IMR-90 (cell line): ENCODE results near the gene PPIA. TPM values are rescaled to one million over a fixed set of nuclear protein-coding genes. Genes with fewer than 3 reads are reported as not detected.

Experiments used
- ATAC-seq: fragments of 200-7000 bp; cut with Tn5 transposase; 2 replicates; pipeline ENCODE4 v1.9.1; 2020; ENCODE audit warnings: low read depth, mild to moderate bottlenecking, moderate library complexity
- BruUV-seq: library from RNA; stranded (reverse); fragments of 400-500 nt; replicated peaks from 2 replicates; lab custom pipeline; 2021; lab: Mats Ljungman, UMichigan
- CTCF ChIA-PET: fragments of 300-600 bp; formaldehyde crosslinking; extraction: SDS; loops from one replicate; lab custom pipeline; 2021; ENCODE audit warnings: antibody characterized with exemption; lab: Yijun Ruan, JAX
- POLR2A ChIA-PET: fragments of 300-600 bp; sonication (Branson Sonifier 250); formaldehyde crosslinking; loops from one replicate; lab custom pipeline; 2022; ENCODE audit warnings: antibody characterized with exemption; ENCODE audit not compliant: unreplicated experiment; lab: Charles Lee
- DNase-seq: peaks from one replicate; pipeline ENCODE4 v3.0.0; 2013
- H2AFZ ChIP-seq: replicated peaks from 2 replicates; pipeline ENCODE3; 2013; ENCODE audit warnings: low read length, mild to moderate bottlenecking; ENCODE audit not compliant: poor library complexity
- H2AK5ac ChIP-seq: 2 replicates; pipeline ENCODE4 v1.6.1; 2013; ENCODE audit warnings: low read depth, low read length, inconsistent platforms
- H2AK9ac ChIP-seq: replicated peaks from 2 replicates; pipeline ENCODE3; 2013; ENCODE audit warnings: mild to moderate bottlenecking, low read depth, low read length, moderate library complexity; ENCODE audit not compliant: poor library complexity
- H2BK120ac ChIP-seq: 2 replicates; pipeline ENCODE4 v1.6.1; 2013; ENCODE audit warnings: low read depth, low read length, inconsistent platforms
- H2BK15ac ChIP-seq: 3 replicates; pipeline ENCODE4 v1.6.1; 2013; ENCODE audit warnings: low read depth, low read length, inconsistent platforms
- H2BK20ac ChIP-seq: 2 replicates; pipeline ENCODE4 v1.6.1; 2013; ENCODE audit warnings: low read depth, mild to moderate bottlenecking, inconsistent platforms, low read length, moderate library complexity
- H2BK5ac ChIP-seq: 2 replicates; pipeline ENCODE4 v1.6.1; 2013; ENCODE audit warnings: mild to moderate bottlenecking, low read depth, low read length, inconsistent platforms; ENCODE audit not compliant: poor library complexity, severe bottlenecking
- H3K14ac ChIP-seq: replicated peaks from 2 replicates; pipeline ENCODE4 v1.6.1; 2013; ENCODE audit warnings: low read depth, low read length, inconsistent platforms
- H3K18ac ChIP-seq: 2 replicates; pipeline ENCODE4 v1.6.1; 2013; ENCODE audit warnings: low read depth, low read length, control low read depth
- H3K23ac ChIP-seq: 2 replicates; pipeline ENCODE4 v1.6.1; 2013; ENCODE audit warnings: low read depth, low read length, inconsistent platforms
- H3K27ac ChIP-seq: 2 replicates; pipeline ENCODE4 v1.5.1; 2013; ENCODE audit warnings: mild to moderate bottlenecking, control low read depth, low read length; ENCODE audit not compliant: insufficient read depth
- H3K27me3 ChIP-seq: 2 replicates; pipeline ENCODE4 v1.6.1; 2013; ENCODE audit warnings: low read length; ENCODE audit not compliant: control insufficient read depth, insufficient read depth
- H3K36me3 ChIP-seq: 2 replicates; pipeline ENCODE4 v1.6.1; 2013; ENCODE audit warnings: low read length, mixed read lengths; ENCODE audit not compliant: control insufficient read depth, insufficient read depth
- H3K4ac ChIP-seq: 2 replicates; pipeline ENCODE4 v1.6.1; 2013; ENCODE audit warnings: low read depth, low read length, inconsistent platforms
- H3K4me1 ChIP-seq: 2 replicates; pipeline ENCODE4 v1.6.1; 2013; ENCODE audit warnings: low read length, mixed read lengths; ENCODE audit not compliant: control insufficient read depth, insufficient read depth
- H3K4me2 ChIP-seq: 2 replicates; pipeline ENCODE4 v1.6.1; 2013; ENCODE audit warnings: low read depth, mild to moderate bottlenecking, control low read depth, low read length, moderate library complexity
- H3K4me3 ChIP-seq: 2 replicates; pipeline ENCODE4 v1.5.1; 2013; ENCODE audit warnings: low read depth, mild to moderate bottlenecking, control low read depth, low read length, moderate library complexity; ENCODE audit not compliant: insufficient read depth
- H3K56ac ChIP-seq: 2 replicates; pipeline ENCODE4 v1.6.1; 2013; ENCODE audit warnings: low read length, inconsistent platforms; ENCODE audit not compliant: insufficient read depth; ENCODE audit errors: extremely low read depth
- H3K79me1 ChIP-seq, 2 experiments: 2 replicates each; pipeline ENCODE4 v1.6.1; 2013; ENCODE audit warnings: low read length in 2 of 2, inconsistent platforms in 1 of 2, low read depth in 1 of 2
- H3K9ac ChIP-seq: 2 replicates; pipeline ENCODE4 v1.6.1; 2013; ENCODE audit warnings: low read depth, low read length, control low read depth
- H3K9me1 ChIP-seq: 2 replicates; pipeline ENCODE4 v1.6.1; 2013; ENCODE audit warnings: low read length, inconsistent platforms; ENCODE audit not compliant: insufficient read depth
- H3K9me3 ChIP-seq: 2 replicates; pipeline ENCODE4 v1.6.1; 2013; ENCODE audit warnings: low read length; ENCODE audit not compliant: control insufficient read depth, insufficient read depth
- H4K20me1 ChIP-seq: 2 replicates; pipeline ENCODE4 v1.6.1; 2013; ENCODE audit warnings: low read length, inconsistent platforms; ENCODE audit not compliant: insufficient read depth
- H4K5ac ChIP-seq: 2 replicates; pipeline ENCODE4 v1.6.1; 2013; ENCODE audit warnings: mild to moderate bottlenecking, low read depth, low read length, control low read depth
- H4K8ac ChIP-seq, 2 experiments: 2 replicates each; pipeline ENCODE4 v1.6.1; 2013; ENCODE audit warnings: low read depth in 2 of 2, low read length in 2 of 2, control low read depth in 1 of 2, inconsistent platforms in 1 of 2
- H4K91ac ChIP-seq: 2 replicates; pipeline ENCODE4 v1.6.1; 2013; ENCODE audit warnings: low read depth, low read length, inconsistent platforms; ENCODE audit not compliant: insufficient read depth
- BHLHE40 ChIP-seq: fragments of 150-350 bp; IDR thresholded peaks from 2 replicates; pipeline ENCODE4 v1.6.1; 2016; ENCODE audit warnings: mild to moderate bottlenecking, low read depth, low read length
- CEBPB ChIP-seq: IDR thresholded peaks from 2 replicates; pipeline ENCODE4 v1.6.1; 2012; ENCODE audit warnings: low read depth, low read length, improper control_type of control experiment
- CTCF ChIP-seq: conservative IDR thresholded peaks from 2 replicates; pipeline ENCODE4 v1.5.1; 2012; ENCODE audit warnings: mild to moderate bottlenecking, low read depth, low read length, improper control_type of control experiment
- ELK1 ChIP-seq: fragments of 150-350 bp; IDR thresholded peaks from 2 replicates; pipeline ENCODE4 v1.6.1; 2016; ENCODE audit warnings: low read depth, mild to moderate bottlenecking, low read length, moderate library complexity, borderline replicate concordance
- FOS ChIP-seq: fragments of 150-350 bp; IDR thresholded peaks from 2 replicates; pipeline ENCODE4 v1.6.1; 2016; ENCODE audit warnings: low read depth, low read length
- MAFK ChIP-seq: IDR thresholded peaks from 2 replicates; pipeline ENCODE4 v1.6.1; 2012; ENCODE audit warnings: low read depth, low read length, improper control_type of control experiment
- MAZ ChIP-seq: IDR thresholded peaks from 2 replicates; pipeline ENCODE4 v1.6.1; 2012; ENCODE audit warnings: low read depth, mild to moderate bottlenecking, low read length, improper control_type of control experiment, moderate library complexity, borderline replicate concordance
- MXI1 ChIP-seq: IDR thresholded peaks from 2 replicates; pipeline ENCODE4 v1.6.1; 2012; ENCODE audit warnings: low read depth, mild to moderate bottlenecking, low read length, moderate library complexity, borderline replicate concordance
- POLR2A ChIP-seq: IDR thresholded peaks from 2 replicates; pipeline ENCODE4 v1.6.1; 2012; ENCODE audit warnings: mild to moderate bottlenecking, low read depth, low read length
- RAD21 ChIP-seq: IDR thresholded peaks from 2 replicates; pipeline ENCODE4 v1.6.1; 2012; ENCODE audit warnings: low read length, improper control_type of control experiment
- RCOR1 ChIP-seq: IDR thresholded peaks from 2 replicates; pipeline ENCODE4 v1.6.1; 2012; ENCODE audit warnings: mild to moderate bottlenecking, low read length, improper control_type of control experiment; ENCODE audit not compliant: insufficient replicate concordance
- RFX5 ChIP-seq: IDR thresholded peaks from 2 replicates; pipeline ENCODE4 v1.8.0; 2012; ENCODE audit warnings: low read depth, mild to moderate bottlenecking, low read length, moderate library complexity
- SMC3 ChIP-seq: fragments of 150-350 bp; IDR thresholded peaks from 2 replicates; pipeline ENCODE4 v1.6.1; 2016; ENCODE audit warnings: low read depth, mild to moderate bottlenecking, antibody characterized with exemption, low read length, moderate library complexity
- WGBS, 2 experiments: methylation state at CpG; one replicate each; pipeline versions ENCODE4 v1.1.5 to v1.1.7; 2013; ENCODE audit warnings: missing lambda C conversion rate in 2 of 2; ENCODE audit not compliant: insufficient read length in 1 of 2; ENCODE audit errors: extremely low coverage in 2 of 2; 5-methylcytosine and 5-hydroxymethylcytosine counted together
- dilution Hi-C: fragments of 300-500 bp; cut with HindIII; formaldehyde crosslinking; loops from one replicate; pipeline ENCODE4 v1.14.3; 2018; ENCODE audit warnings: low sequenced_read_pairs; ENCODE audit not compliant: unreplicated experiment
- in situ Hi-C: fragments of 300-500 bp; cut with MboI; formaldehyde crosslinking; loops from 3 replicates; pipeline ENCODE4 v1.14.3; 2019; ENCODE audit warnings: low sequenced_read_pairs, inconsistent platforms, mixed read lengths
- intact Hi-C: fragments of 100-400 bp; cut with micrococcal nuclease; formaldehyde crosslinking; loops from 2 replicates; pipeline ENCODE4 v1.10.0; 2022
- polyA plus RNA-seq, 3 experiments: library from polyadenylated mRNA; depleted of rRNA; stranded (reverse); fragments of >200 nt; gene quantifications; 2 replicates each; pipeline ENCODE4 v1.2.3, GENCODE V29; 2012; ENCODE audit warnings: low replicate concordance in 1 of 3
- total RNA-seq: library from RNA; depleted of rRNA; stranded (reverse); fragments of >200 nt; gene quantifications from 2 replicates; pipeline ENCODE4 v1.2.3, GENCODE V29; 2012
- TF ChIP-seq, protein P1 (sequence below): fragments of 150-350 bp; IDR thresholded peaks from 2 replicates; pipeline ENCODE4 v1.6.1; 2017; ENCODE audit warnings: mild to moderate bottlenecking, antibody characterized with exemption, low read length, low read depth

Gene PPIA
- total and polyA plus RNA-seq, 2 of the 4 experiments (the other 2 are of a cell fraction) = 3,396 to 4,883 TPM

GRCh38 chr7:44752822-44753221 lies 43.7 kb upstream of the PPIA start:
- Histone ChIP-seq H3K36me3 (peaks cover 18% of the 10 kb centered on the region), H3K23ac (no peak overlapping the region), H3K4me2 (no peak overlapping the region), H4K8ac (no peak overlapping the region), H4K20me1 (peaks cover 48% of the 10 kb centered on the region), H3K56ac (no peak overlapping the region), H3K79me1 (peaks cover 32 to 88% of the 10 kb centered on the region in 2 experiments), H2AK9ac (no peak overlapping the region), H3K27me3 (no peaks in the 10 kb centered on the region), H3K18ac (no peak overlapping the region), H3K4me3 (no peak overlapping the region), H3K9me3 (no peaks in the 10 kb centered on the region), H3K9ac (no peak overlapping the region), H3K9me1 (peaks cover 20% of the 10 kb centered on the region), H2AFZ (no peak overlapping the region), H3K14ac (no peak overlapping the region), H3K4ac (no peak overlapping the region), H4K5ac (no peak overlapping the region), H2BK15ac (no peak overlapping the region), H2AK5ac (no peak overlapping the region), H3K4me1 (peaks cover 29% of the 10 kb centered on the region), H2BK120ac (no peak overlapping the region), H2BK5ac (no peak overlapping the region), H4K91ac (no peak overlapping the region), H2BK20ac (no peak overlapping the region), H3K27ac (no peak overlapping the region)
- CTCF ChIA-PET = no interaction called here
- no CpG with 5 or more reads among the region's 2 CpGs for WGBS, 2 experiments
- ATAC-seq = no peak
- DNase-seq = no peak
- intact Hi-C loops (loop anchor here (5.0 kb wide), 1 partner anchor 166 kb away; no protein-coding TSS in a partner anchor), in situ Hi-C loops (no loop called here), dilution Hi-C loops (no loop called here)
- TF ChIP-seq SMC3 (no peak), MXI1 (no peak), MAFK (no peak), RCOR1 (no peak), FOS (no peak), RFX5 (no peak), MAZ (no peak), ELK1 (no peak), POLR2A (no peak), BHLHE40 (no peak), RAD21 (no peak), CEBPB (no peak), CTCF (no peak)
- TF ChIP-seq, protein P1, sequence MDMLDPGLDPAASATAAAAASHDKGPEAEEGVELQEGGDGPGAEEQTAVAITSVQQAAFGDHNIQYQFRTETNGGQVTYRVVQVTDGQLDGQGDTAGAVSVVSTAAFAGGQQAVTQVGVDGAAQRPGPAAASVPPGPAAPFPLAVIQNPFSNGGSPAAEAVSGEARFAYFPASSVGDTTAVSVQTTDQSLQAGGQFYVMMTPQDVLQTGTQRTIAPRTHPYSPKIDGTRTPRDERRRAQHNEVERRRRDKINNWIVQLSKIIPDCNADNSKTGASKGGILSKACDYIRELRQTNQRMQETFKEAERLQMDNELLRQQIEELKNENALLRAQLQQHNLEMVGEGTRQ = no peak
- no TSS peak for BruUV-seq
- POLR2A ChIA-PET = no interaction called here
